Right lobe of liver (tissue), 4 donors: ENCODE results near the gene RMRP.

ENCODE experiments used
- CTCF ChIP-seq, 4 donors: fragments of 200-600 bp in 3 of 4; fragments of 450-650 bp in 1 of 4; IDR thresholded peaks; one replicate each; pipeline versions ENCODE4 v1.5.1 to v1.8.0; 2016 to 2022; ENCODE audit warnings: antibody characterized with exemption in 4 of 4, mild to moderate bottlenecking in 2 of 4
- POLR2A ChIP-seq: fragments of 450-650 bp; IDR thresholded peaks from one replicate; pipeline ENCODE4 v1.6.1; 2017; ENCODE audit warnings: antibody characterized with exemption, mild to moderate bottlenecking
- donor health status: DM: no; HTN: no; CAD: no.
- donor health status: DM: no; HTN: no; CAD: no.
- donor health status: DM: no; HTN: yes; CAD: no.

GRCh38 chr9:35658968-35659220 is 1.1 kb upstream of the RMRP start:
- TF ChIP-seq POLR2A, result no peak
- TF ChIP-seq CTCF (IDR thresholded peaks at IDR 0.05), result no peak
